ENCODE results near the gene PRKCA. TPM values are rescaled to one million over a fixed set of nuclear protein-coding genes. Genes with fewer than 3 reads are reported as not detected.

Gene PRKCA
- total RNA-seq, 1 experiment from 2014 or later, result 29.6 TPM

GRCh38 chr17:66585472-66585871 is 283.1 kb downstream of the PRKCA start:
- H3K27me3 Mint-ChIP-seq (ENCODE audit: insufficient read depth, unreplicated experiment), result no peaks in the 10 kb centered on the region
- no peak overlapping the region for H3K4me3 ChIP-seq (ENCODE audit: low read depth, low read length)
- ChIA-PET POLR2A (no interaction called here), CTCF (no interaction called here)
- H3K4me1 ChIP-seq, result peaks cover 27% of the 10 kb centered on the region
- peaks cover 11% of the 10 kb centered on the region for H3K36me3 Mint-ChIP-seq (ENCODE audit: insufficient read depth, unreplicated experiment)
- H3K4me1 Mint-ChIP-seq (ENCODE audit: low read depth, unreplicated experiment), result peaks cover 22% of the 10 kb centered on the region
- BruUV-seq (replicated peaks), result no TSS peak
- H3K27me3 ChIP-seq (replicated peaks; ENCODE audit: control insufficient read depth, insufficient read depth, low read length), result no peaks in the 10 kb centered on the region
- no peak for DNase-seq
- no peaks in the 10 kb centered on the region for H3K9me3 Mint-ChIP-seq (ENCODE audit: unreplicated experiment)
- H3K9me3 ChIP-seq, result no peaks in the 10 kb centered on the region
- H3K4me3 Mint-ChIP-seq (ENCODE audit: unreplicated experiment), result no peak overlapping the region
- no peak for TF ChIP-seq CTCF (IDR thresholded peaks at IDR 0.05; ENCODE audit: insufficient read depth in 1 of 2, low read depth in 1 of 2, low read length in 1 of 2, severe bottlenecking in 1 of 2, unreplicated experiment in 1 of 2)
- no peaks in the 10 kb centered on the region for H3K36me3 ChIP-seq (ENCODE audit: control insufficient read depth, insufficient read depth, low read length)
- intact Hi-C loops (cut with micrococcal nuclease; ENCODE audit: unreplicated experiment), result no loop called here
- no peak overlapping the region for H3K27ac Mint-ChIP-seq (ENCODE audit: unreplicated experiment)

- CTCF ChIA-PET, result interaction anchor here (0.5 kb wide), 1 partner anchor 176 kb away, joined by 4 read pairs; no protein-coding TSS in a partner anchor
- Histone ChIP-seq H3K9me3 (no peaks in the 10 kb centered on the region), H3K4me1 (no peaks in the 10 kb centered on the region), H3K36me3 (ENCODE audit: control insufficient read depth, insufficient read depth, low read length) (no peaks in the 10 kb centered on the region), H3K4me3 (ENCODE audit: low read depth, low read length) (no peak overlapping the region), H3K27me3 (replicated peaks; ENCODE audit: control insufficient read depth, insufficient read depth, low read length) (no peaks in the 10 kb centered on the region)
- POLR2A ChIA-PET, result no interaction called here
- Mint-ChIP-seq H3K4me3 (ENCODE audit: unreplicated experiment) (no peak overlapping the region), H3K36me3 (ENCODE audit: insufficient read depth, unreplicated experiment) (no peaks in the 10 kb centered on the region), H3K4me1 (ENCODE audit: low read depth, unreplicated experiment) (no peaks in the 10 kb centered on the region), H3K27me3 (ENCODE audit: insufficient read depth, unreplicated experiment) (no peaks in the 10 kb centered on the region), H3K9me3 (ENCODE audit: unreplicated experiment) (peaks cover 8% of the 10 kb centered on the region), H3K27ac (ENCODE audit: unreplicated experiment) (no peak overlapping the region)
- intact Hi-C loops (cut with micrococcal nuclease; ENCODE audit: unreplicated experiment), result no loop called here
- DNase-seq, result no peak
- TF ChIP-seq CTCF (IDR thresholded peaks at IDR 0.05; ENCODE audit: insufficient read depth in 1 of 2, low read depth in 1 of 2, low read length in 1 of 2, severe bottlenecking in 1 of 2, unreplicated experiment in 1 of 2), result no peak
- no TSS peak for BruUV-seq (replicated peaks)
These were observed 287.5 kb downstream of the PRKCA start for GRCh38 chr17:66589892-66590291.

DNA sequence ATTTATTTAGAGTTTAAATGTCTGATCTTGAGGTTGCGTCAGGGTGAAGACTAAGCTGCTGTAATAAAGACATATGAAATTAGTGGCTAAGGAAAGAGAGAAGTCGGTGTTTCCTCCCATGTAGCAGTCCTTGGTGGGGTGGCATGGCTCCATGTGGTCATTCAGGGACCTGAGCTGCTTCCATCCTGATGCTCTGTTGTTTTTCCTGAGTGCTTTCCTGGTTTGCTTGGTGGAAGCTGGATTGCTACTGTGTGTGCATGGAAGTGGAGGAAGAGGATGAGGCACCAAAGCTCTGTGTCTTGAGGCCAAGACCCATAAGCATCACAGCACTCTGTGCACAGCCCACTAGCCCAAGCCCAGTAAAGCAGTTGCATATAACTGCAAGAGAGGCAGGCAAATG is 290.7 kb downstream of the PRKCA start:
- CTCF ChIA-PET, result no interaction called here
- no peaks in the 10 kb centered on the region for H3K36me3 Mint-ChIP-seq (ENCODE audit: insufficient read depth, unreplicated experiment)
- no peak overlapping the region for H3K4me3 Mint-ChIP-seq (ENCODE audit: unreplicated experiment)
- DNase-seq, result no peak
- no peaks in the 10 kb centered on the region for H3K4me1 Mint-ChIP-seq (ENCODE audit: low read depth, unreplicated experiment)
- POLR2A ChIA-PET, result no interaction called here
- BruUV-seq (replicated peaks), result no TSS peak
- no peak for TF ChIP-seq CTCF (IDR thresholded peaks at IDR 0.05; ENCODE audit: insufficient read depth in 1 of 2, low read depth in 1 of 2, low read length in 1 of 2, severe bottlenecking in 1 of 2, unreplicated experiment in 1 of 2)
- intact Hi-C loops (cut with micrococcal nuclease; ENCODE audit: unreplicated experiment), result no loop called here
- no peak overlapping the region for H3K27ac Mint-ChIP-seq (ENCODE audit: unreplicated experiment)
- no peaks in the 10 kb centered on the region for H3K27me3 Mint-ChIP-seq (ENCODE audit: insufficient read depth, unreplicated experiment)
- H3K4me3 ChIP-seq (ENCODE audit: low read depth, low read length), result no peak overlapping the region
- H3K9me3 ChIP-seq, result no peaks in the 10 kb centered on the region
- no peaks in the 10 kb centered on the region for H3K27me3 ChIP-seq (replicated peaks; ENCODE audit: control insufficient read depth, insufficient read depth, low read length)
- no peaks in the 10 kb centered on the region for H3K36me3 ChIP-seq (ENCODE audit: control insufficient read depth, insufficient read depth, low read length)
- no peaks in the 10 kb centered on the region for H3K4me1 ChIP-seq
- H3K9me3 Mint-ChIP-seq (ENCODE audit: unreplicated experiment), result peaks cover 13% of the 10 kb centered on the region

Data from Caco-2 (cell line).